PFSK-1 (cell line): ENCODE measurements around the gene SETD1A.

Experiments used
- SIN3A ChIP-seq: IDR thresholded peaks from 2 replicates; pipeline ENCODE4 v1.6.1; 2012; ENCODE audit warnings: mild to moderate bottlenecking, low read length, moderate library complexity, borderline replicate concordance; ENCODE audit not compliant: insufficient read depth
- TAF1 ChIP-seq: IDR thresholded peaks from 2 replicates; pipeline ENCODE4 v1.6.1; 2012; ENCODE audit warnings: low read length, control low read depth, borderline replicate concordance; ENCODE audit not compliant: insufficient read depth
- TF ChIP-seq, protein P1 (sequence below), 2 experiments: IDR thresholded peaks; 2 replicates each; pipeline versions ENCODE4 v1.6.1 to v1.8.0; 2011 to 2012; ENCODE audit warnings: low read depth in 2 of 2, low read length in 2 of 2, control low read depth in 1 of 2, inconsistent platforms in 1 of 2, mild to moderate bottlenecking in 1 of 2, moderate library complexity in 1 of 2; ENCODE audit not compliant: insufficient read depth in 1 of 2

DNA sequence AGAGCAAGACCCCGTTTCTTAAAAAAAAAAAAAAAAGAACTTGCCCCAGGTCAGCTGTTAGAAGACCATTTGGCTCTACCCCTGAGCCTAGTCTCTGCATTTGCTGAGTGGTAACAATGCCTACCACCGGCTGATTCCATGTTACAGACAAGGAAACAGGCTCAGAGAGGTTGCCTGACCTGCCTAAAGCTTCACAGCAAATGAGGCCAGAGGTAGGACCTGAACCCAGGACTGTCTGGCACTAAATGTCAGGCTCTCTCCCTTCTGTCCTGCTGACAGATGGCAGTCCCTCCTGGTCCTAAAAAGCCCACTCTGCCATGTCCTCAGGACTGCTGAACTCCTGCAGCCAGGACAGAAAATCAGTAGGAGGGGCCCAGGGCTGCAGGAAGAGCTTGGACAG lies 47.1 kb downstream of the SETD1A start:
- TF ChIP-seq, protein P1, sequence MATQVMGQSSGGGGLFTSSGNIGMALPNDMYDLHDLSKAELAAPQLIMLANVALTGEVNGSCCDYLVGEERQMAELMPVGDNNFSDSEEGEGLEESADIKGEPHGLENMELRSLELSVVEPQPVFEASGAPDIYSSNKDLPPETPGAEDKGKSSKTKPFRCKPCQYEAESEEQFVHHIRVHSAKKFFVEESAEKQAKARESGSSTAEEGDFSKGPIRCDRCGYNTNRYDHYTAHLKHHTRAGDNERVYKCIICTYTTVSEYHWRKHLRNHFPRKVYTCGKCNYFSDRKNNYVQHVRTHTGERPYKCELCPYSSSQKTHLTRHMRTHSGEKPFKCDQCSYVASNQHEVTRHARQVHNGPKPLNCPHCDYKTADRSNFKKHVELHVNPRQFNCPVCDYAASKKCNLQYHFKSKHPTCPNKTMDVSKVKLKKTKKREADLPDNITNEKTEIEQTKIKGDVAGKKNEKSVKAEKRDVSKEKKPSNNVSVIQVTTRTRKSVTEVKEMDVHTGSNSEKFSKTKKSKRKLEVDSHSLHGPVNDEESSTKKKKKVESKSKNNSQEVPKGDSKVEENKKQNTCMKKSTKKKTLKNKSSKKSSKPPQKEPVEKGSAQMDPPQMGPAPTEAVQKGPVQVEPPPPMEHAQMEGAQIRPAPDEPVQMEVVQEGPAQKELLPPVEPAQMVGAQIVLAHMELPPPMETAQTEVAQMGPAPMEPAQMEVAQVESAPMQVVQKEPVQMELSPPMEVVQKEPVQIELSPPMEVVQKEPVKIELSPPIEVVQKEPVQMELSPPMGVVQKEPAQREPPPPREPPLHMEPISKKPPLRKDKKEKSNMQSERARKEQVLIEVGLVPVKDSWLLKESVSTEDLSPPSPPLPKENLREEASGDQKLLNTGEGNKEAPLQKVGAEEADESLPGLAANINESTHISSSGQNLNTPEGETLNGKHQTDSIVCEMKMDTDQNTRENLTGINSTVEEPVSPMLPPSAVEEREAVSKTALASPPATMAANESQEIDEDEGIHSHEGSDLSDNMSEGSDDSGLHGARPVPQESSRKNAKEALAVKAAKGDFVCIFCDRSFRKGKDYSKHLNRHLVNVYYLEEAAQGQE (IDR thresholded peaks at IDR 0.05; ENCODE audit: insufficient read depth in 1 of 2, low read depth in 2 of 2, low read length in 2 of 2), result no peak
- TF ChIP-seq SIN3A (no peak), TAF1 (no peak)
